HG03159 (cell line): ENCODE results near the gene S100A6.

Experiments
- ATAC-seq: cut with Tn5 transposase; IDR thresholded peaks from one replicate; pipeline ENCODE4 v1.9.1; 2021; ENCODE audit warnings: mild to moderate bottlenecking, moderate library complexity; ENCODE audit not compliant: unreplicated experiment

The S100A6 gene

GRCh38 chr1:153507926-153508583 lies 27.7 kb downstream of the S100A6 start:
- no peak for ATAC-seq

GRCh38 chr1:153506831-153507413 lies 28.9 kb downstream of the S100A6 start:
- ATAC-seq: no peak

- ATAC-seq: no peak
These were observed 29.4 kb downstream of the S100A6 start for GRCh38 chr1:153506386-153506785.

- ATAC-seq: no peak
These were observed 30.2 kb downstream of the S100A6 start for GRCh38 chr1:153505576-153505975.

GRCh38 chr1:153503766-153504165 lies 32.0 kb downstream of the S100A6 start:
- no peak for ATAC-seq

- no peak for ATAC-seq
These were observed 37.0 kb downstream of the S100A6 start for GRCh38 chr1:153498746-153499145.

- ATAC-seq: no peak
These were observed 40.3 kb downstream of the S100A6 start for GRCh38 chr1:153495536-153495935.

GRCh38 chr1:153494976-153495535 lies 40.7 kb downstream of the S100A6 start:
- ATAC-seq: no peak

GRCh38 chr1:153493343-153493960 lies 42.3 kb downstream of the S100A6 start:
- no peak for ATAC-seq

- ATAC-seq: no peak
These were observed 45.3 kb downstream of the S100A6 start for GRCh38 chr1:153490272-153491051.

GRCh38 chr1:153488731-153489130 lies 47.1 kb downstream of the S100A6 start:
- ATAC-seq: no peak

GRCh38 chr1:153487707-153488106 lies 48.1 kb downstream of the S100A6 start:
- ATAC-seq: no peak

- ATAC-seq: no peak
These were observed 49.9 kb downstream of the S100A6 start for GRCh38 chr1:153485863-153486262.
